Measurements from ENCODE around the gene ZNRF3. TPM values are rescaled to one million over a fixed set of nuclear protein-coding genes. Genes with fewer than 3 reads are reported as not detected.

The ZNRF3 gene
- polyA plus RNA-seq, 1 of the 3 experiments (the other 2 are of a cell fraction), result 4.2 TPM

- TF ChIP-seq REST (IDR thresholded peaks at IDR 0.05; ENCODE audit: low read depth, low read length) (no peak), FOXM1 (IDR thresholded peaks at IDR 0.05; ENCODE audit: low read depth) (no peak)
Observed at GRCh38 chr22:28992565-28993356, 109.4 kb downstream of the ZNRF3 start (continued).

GRCh38 chr22:28994522-28994921 is 111.2 kb downstream of the ZNRF3 start:
- Histone ChIP-seq H3K79me2 (ENCODE audit: insufficient read depth) (no peaks in the 10 kb centered on the region), H3K4me1 (ENCODE audit: control insufficient read depth in 1 of 2, insufficient read depth in 2 of 2, low read depth in 1 of 2, low read length in 1 of 2) (no peaks in the 10 kb centered on the region; a peak in 1 of 4 replicates), H3K36me3 (replicated peaks in 1 of 2; ENCODE audit: control insufficient read depth in 1 of 2, insufficient read depth in 2 of 2, low read length in 1 of 2) (peaks cover 0 to 9% of the 10 kb centered on the region in 2 experiments), H3F3A (replicated peaks; ENCODE audit: insufficient read depth) (no peaks in the 10 kb centered on the region), H4K20me1 (ENCODE audit: insufficient read depth) (no peaks in the 10 kb centered on the region), H3K9me3 (no peaks in the 10 kb centered on the region), H3K27me3 (ENCODE audit: insufficient read depth) (no peaks in the 10 kb centered on the region), H3K9me2 (no peaks in the 10 kb centered on the region), H3K27ac (ENCODE audit: low read depth in 2 of 2, low read length in 1 of 2) (no peak overlapping the region), H3K4me3 (ENCODE audit: low read depth in 2 of 2, low read length in 1 of 2) (no peak overlapping the region), H2AFZ (ENCODE audit: low read depth) (no peak overlapping the region), H3K9ac (no peak overlapping the region), H3K4me2 (no peak overlapping the region)
- ChIA-PET POLR2A (no interaction called here), CTCF (no interaction called here)
- DNase-seq, result no peak
- WGBS (ENCODE audit: low lambda C conversion rate), result 95% methylated on average over 4 of the region's 4 CpGs
- TF ChIP-seq JUND (IDR thresholded peaks at IDR 0.05), result no peak

GRCh38 chr22:28995551-28995950 is 112.2 kb downstream of the ZNRF3 start:
- Histone ChIP-seq H4K20me1 (ENCODE audit: insufficient read depth) (no peaks in the 10 kb centered on the region), H3K9me3 (no peaks in the 10 kb centered on the region), H3K9ac (no peak overlapping the region), H2AFZ (ENCODE audit: low read depth) (no peak overlapping the region), H3F3A (replicated peaks; ENCODE audit: insufficient read depth) (no peaks in the 10 kb centered on the region), H3K4me2 (no peak overlapping the region), H3K9me2 (no peaks in the 10 kb centered on the region), H3K27me3 (ENCODE audit: insufficient read depth) (no peaks in the 10 kb centered on the region), H3K36me3 (replicated peaks in 1 of 2; ENCODE audit: control insufficient read depth in 1 of 2, insufficient read depth in 2 of 2, low read length in 1 of 2) (peaks cover 0 to 9% of the 10 kb centered on the region in 2 experiments), H3K4me1 (ENCODE audit: control insufficient read depth in 1 of 2, insufficient read depth in 2 of 2, low read depth in 1 of 2, low read length in 1 of 2) (no peaks in the 10 kb centered on the region; a peak in 2 of 4 replicates), H3K4me3 (ENCODE audit: low read depth in 2 of 2, low read length in 1 of 2) (no peak overlapping the region), H3K27ac (ENCODE audit: low read depth in 2 of 2, low read length in 1 of 2) (no peak overlapping the region), H3K79me2 (ENCODE audit: insufficient read depth) (no peaks in the 10 kb centered on the region)
- POLR2A ChIA-PET, result no interaction called here
- WGBS (ENCODE audit: low lambda C conversion rate), result 100% methylated on average over 2 of the region's 2 CpGs
- CTCF ChIA-PET, result interaction anchor here (1.3 kb wide), 1 partner anchor 41 kb away, joined by 3 read pairs; no protein-coding TSS in a partner anchor
- no peak for DNase-seq
- TF ChIP-seq PBX3 (IDR thresholded peaks at IDR 0.05), result no peak
- TF ChIP-seq EZH2phosphoT487 (IDR thresholded peaks at IDR 0.05; ENCODE audit: borderline replicate concordance, low read depth), result no peak
- no peak for TF ChIP-seq FOXJ3 (CRISPR knock-in tag; IDR thresholded peaks at IDR 0.05)
- TF ChIP-seq YY1 (IDR thresholded peaks at IDR 0.05; ENCODE audit: low read depth), result no peak
- TF ChIP-seq CHD2 (IDR thresholded peaks at IDR 0.05; ENCODE audit: low read length, partially characterized antibody), result no peak
- TF ChIP-seq IRF3 (IDR thresholded peaks at IDR 0.05; ENCODE audit: low read depth, low read length), result no peak

Data from SK-N-SH (cell line).